IMR-90 (cell line): ENCODE data around the gene ZNF76. TPM values are rescaled to one million over a fixed set of nuclear protein-coding genes. Genes with fewer than 3 reads are reported as not detected.
A peak's percentile ranks its signal among the peaks of the same experiment; 100 is the strongest.

ENCODE experiments used
- ATAC-seq: fragments of 200-7000 bp; cut with Tn5 transposase; 2 replicates; pipeline ENCODE4 v1.9.1; 2020; ENCODE audit warnings: low read depth, mild to moderate bottlenecking, moderate library complexity
- BruUV-seq: library from RNA; stranded (reverse); fragments of 400-500 nt; replicated peaks from 2 replicates; lab custom pipeline; 2021; lab: Mats Ljungman, UMichigan
- CTCF ChIA-PET: fragments of 300-600 bp; formaldehyde crosslinking; extraction: SDS; loops from one replicate; lab custom pipeline; 2021; ENCODE audit warnings: antibody characterized with exemption; lab: Yijun Ruan, JAX
- POLR2A ChIA-PET: fragments of 300-600 bp; sonication (Branson Sonifier 250); formaldehyde crosslinking; loops from one replicate; lab custom pipeline; 2022; ENCODE audit warnings: antibody characterized with exemption; ENCODE audit not compliant: unreplicated experiment; lab: Charles Lee
- DNase-seq: peaks from one replicate; pipeline ENCODE4 v3.0.0; 2013
- H2AFZ ChIP-seq: replicated peaks from 2 replicates; pipeline ENCODE3; 2013; ENCODE audit warnings: low read length, mild to moderate bottlenecking; ENCODE audit not compliant: poor library complexity
- H2AK5ac ChIP-seq: 2 replicates; pipeline ENCODE4 v1.6.1; 2013; ENCODE audit warnings: low read depth, low read length, inconsistent platforms
- H2AK9ac ChIP-seq: replicated peaks from 2 replicates; pipeline ENCODE3; 2013; ENCODE audit warnings: mild to moderate bottlenecking, low read depth, low read length, moderate library complexity; ENCODE audit not compliant: poor library complexity
- H2BK120ac ChIP-seq: 2 replicates; pipeline ENCODE4 v1.6.1; 2013; ENCODE audit warnings: low read depth, low read length, inconsistent platforms
- H2BK15ac ChIP-seq: 3 replicates; pipeline ENCODE4 v1.6.1; 2013; ENCODE audit warnings: low read depth, low read length, inconsistent platforms
- H2BK20ac ChIP-seq: 2 replicates; pipeline ENCODE4 v1.6.1; 2013; ENCODE audit warnings: low read depth, mild to moderate bottlenecking, inconsistent platforms, low read length, moderate library complexity
- H2BK5ac ChIP-seq: 2 replicates; pipeline ENCODE4 v1.6.1; 2013; ENCODE audit warnings: mild to moderate bottlenecking, low read depth, low read length, inconsistent platforms; ENCODE audit not compliant: poor library complexity, severe bottlenecking
- H3K14ac ChIP-seq: replicated peaks from 2 replicates; pipeline ENCODE4 v1.6.1; 2013; ENCODE audit warnings: low read depth, low read length, inconsistent platforms
- H3K18ac ChIP-seq: 2 replicates; pipeline ENCODE4 v1.6.1; 2013; ENCODE audit warnings: low read depth, low read length, control low read depth
- H3K23ac ChIP-seq: 2 replicates; pipeline ENCODE4 v1.6.1; 2013; ENCODE audit warnings: low read depth, low read length, inconsistent platforms
- H3K27ac ChIP-seq: 2 replicates; pipeline ENCODE4 v1.5.1; 2013; ENCODE audit warnings: mild to moderate bottlenecking, control low read depth, low read length; ENCODE audit not compliant: insufficient read depth
- H3K27me3 ChIP-seq: 2 replicates; pipeline ENCODE4 v1.6.1; 2013; ENCODE audit warnings: low read length; ENCODE audit not compliant: control insufficient read depth, insufficient read depth
- H3K36me3 ChIP-seq: 2 replicates; pipeline ENCODE4 v1.6.1; 2013; ENCODE audit warnings: low read length, mixed read lengths; ENCODE audit not compliant: control insufficient read depth, insufficient read depth
- H3K4ac ChIP-seq: 2 replicates; pipeline ENCODE4 v1.6.1; 2013; ENCODE audit warnings: low read depth, low read length, inconsistent platforms
- H3K4me1 ChIP-seq: 2 replicates; pipeline ENCODE4 v1.6.1; 2013; ENCODE audit warnings: low read length, mixed read lengths; ENCODE audit not compliant: control insufficient read depth, insufficient read depth
- H3K4me2 ChIP-seq: 2 replicates; pipeline ENCODE4 v1.6.1; 2013; ENCODE audit warnings: low read depth, mild to moderate bottlenecking, control low read depth, low read length, moderate library complexity
- H3K4me3 ChIP-seq: 2 replicates; pipeline ENCODE4 v1.5.1; 2013; ENCODE audit warnings: low read depth, mild to moderate bottlenecking, control low read depth, low read length, moderate library complexity; ENCODE audit not compliant: insufficient read depth
- H3K56ac ChIP-seq: 2 replicates; pipeline ENCODE4 v1.6.1; 2013; ENCODE audit warnings: low read length, inconsistent platforms; ENCODE audit not compliant: insufficient read depth; ENCODE audit errors: extremely low read depth
- H3K79me1 ChIP-seq, 2 experiments: 2 replicates each; pipeline ENCODE4 v1.6.1; 2013; ENCODE audit warnings: low read length in 2 of 2, inconsistent platforms in 1 of 2, low read depth in 1 of 2
- H3K9ac ChIP-seq: 2 replicates; pipeline ENCODE4 v1.6.1; 2013; ENCODE audit warnings: low read depth, low read length, control low read depth
- H3K9me1 ChIP-seq: 2 replicates; pipeline ENCODE4 v1.6.1; 2013; ENCODE audit warnings: low read length, inconsistent platforms; ENCODE audit not compliant: insufficient read depth
- H3K9me3 ChIP-seq: 2 replicates; pipeline ENCODE4 v1.6.1; 2013; ENCODE audit warnings: low read length; ENCODE audit not compliant: control insufficient read depth, insufficient read depth
- H4K20me1 ChIP-seq: 2 replicates; pipeline ENCODE4 v1.6.1; 2013; ENCODE audit warnings: low read length, inconsistent platforms; ENCODE audit not compliant: insufficient read depth
- H4K5ac ChIP-seq: 2 replicates; pipeline ENCODE4 v1.6.1; 2013; ENCODE audit warnings: mild to moderate bottlenecking, low read depth, low read length, control low read depth
- H4K8ac ChIP-seq, 2 experiments: 2 replicates each; pipeline ENCODE4 v1.6.1; 2013; ENCODE audit warnings: low read depth in 2 of 2, low read length in 2 of 2, control low read depth in 1 of 2, inconsistent platforms in 1 of 2
- H4K91ac ChIP-seq: 2 replicates; pipeline ENCODE4 v1.6.1; 2013; ENCODE audit warnings: low read depth, low read length, inconsistent platforms; ENCODE audit not compliant: insufficient read depth
- CEBPB ChIP-seq: IDR thresholded peaks from 2 replicates; pipeline ENCODE4 v1.6.1; 2012; ENCODE audit warnings: low read depth, low read length, improper control_type of control experiment
- CHD1 ChIP-seq: IDR thresholded peaks from 2 replicates; pipeline ENCODE4 v1.6.1; 2012; ENCODE audit warnings: low read depth, low read length, improper control_type of control experiment
- ELK1 ChIP-seq: fragments of 150-350 bp; IDR thresholded peaks from 2 replicates; pipeline ENCODE4 v1.6.1; 2016; ENCODE audit warnings: low read depth, mild to moderate bottlenecking, low read length, moderate library complexity, borderline replicate concordance
- FOS ChIP-seq: fragments of 150-350 bp; IDR thresholded peaks from 2 replicates; pipeline ENCODE4 v1.6.1; 2016; ENCODE audit warnings: low read depth, low read length
- MAFK ChIP-seq: IDR thresholded peaks from 2 replicates; pipeline ENCODE4 v1.6.1; 2012; ENCODE audit warnings: low read depth, low read length, improper control_type of control experiment
- MXI1 ChIP-seq: IDR thresholded peaks from 2 replicates; pipeline ENCODE4 v1.6.1; 2012; ENCODE audit warnings: low read depth, mild to moderate bottlenecking, low read length, moderate library complexity, borderline replicate concordance
- NFE2L2 ChIP-seq: fragments of 150-350 bp; IDR thresholded peaks from 2 replicates; pipeline ENCODE4 v1.6.1; 2016; ENCODE audit warnings: low read depth, mild to moderate bottlenecking, low read length
- POLR2A ChIP-seq: IDR thresholded peaks from 2 replicates; pipeline ENCODE4 v1.6.1; 2012; ENCODE audit warnings: mild to moderate bottlenecking, low read depth, low read length
- RAD21 ChIP-seq: IDR thresholded peaks from 2 replicates; pipeline ENCODE4 v1.6.1; 2012; ENCODE audit warnings: low read length, improper control_type of control experiment
- RCOR1 ChIP-seq: IDR thresholded peaks from 2 replicates; pipeline ENCODE4 v1.6.1; 2012; ENCODE audit warnings: mild to moderate bottlenecking, low read length, improper control_type of control experiment; ENCODE audit not compliant: insufficient replicate concordance
- RFX5 ChIP-seq: IDR thresholded peaks from 2 replicates; pipeline ENCODE4 v1.8.0; 2012; ENCODE audit warnings: low read depth, mild to moderate bottlenecking, low read length, moderate library complexity
- USF2 ChIP-seq: fragments of 150-350 bp; IDR thresholded peaks from 2 replicates; pipeline ENCODE4 v1.6.1; 2017; ENCODE audit warnings: mild to moderate bottlenecking, antibody characterized with exemption, low read length, low read depth
- WGBS, 2 experiments: methylation state at CpG; one replicate each; pipeline versions ENCODE4 v1.1.5 to v1.1.7; 2013; ENCODE audit warnings: missing lambda C conversion rate in 2 of 2; ENCODE audit not compliant: insufficient read length in 1 of 2; ENCODE audit errors: extremely low coverage in 2 of 2; 5-methylcytosine and 5-hydroxymethylcytosine counted together
- dilution Hi-C: fragments of 300-500 bp; cut with HindIII; formaldehyde crosslinking; loops from one replicate; pipeline ENCODE4 v1.14.3; 2018; ENCODE audit warnings: low sequenced_read_pairs; ENCODE audit not compliant: unreplicated experiment
- in situ Hi-C: fragments of 300-500 bp; cut with MboI; formaldehyde crosslinking; loops from 3 replicates; pipeline ENCODE4 v1.14.3; 2019; ENCODE audit warnings: low sequenced_read_pairs, inconsistent platforms, mixed read lengths
- intact Hi-C: fragments of 100-400 bp; cut with micrococcal nuclease; formaldehyde crosslinking; loops from 2 replicates; pipeline ENCODE4 v1.10.0; 2022
- polyA plus RNA-seq, 3 experiments: library from polyadenylated mRNA; depleted of rRNA; stranded (reverse); fragments of >200 nt; gene quantifications; 2 replicates each; pipeline ENCODE4 v1.2.3, GENCODE V29; 2012; ENCODE audit warnings: low replicate concordance in 1 of 3
- total RNA-seq: library from RNA; depleted of rRNA; stranded (reverse); fragments of >200 nt; gene quantifications from 2 replicates; pipeline ENCODE4 v1.2.3, GENCODE V29; 2012

The ZNF76 gene
- total and polyA plus RNA-seq, 2 of the 4 experiments (the other 2 are of a cell fraction), result 19.9 to 21.1 TPM

GRCh38 chr6:35288834-35289233 is 29.3 kb downstream of the ZNF76 start:
- no peak overlapping the region for H4K91ac ChIP-seq
- H3K9me3 ChIP-seq, result no peaks in the 10 kb centered on the region
- ChIA-PET CTCF (interaction anchor here (1.4 kb wide), 1 partner anchor 48 kb away, joined by 3 read pairs; no protein-coding TSS in a partner anchor), POLR2A (no interaction called here)
- no peak overlapping the region for H3K4me2 ChIP-seq
- H3K56ac ChIP-seq, result no peak overlapping the region
- DNase-seq (no peak), ATAC-seq (no peak)
- dilution Hi-C loops (no loop called here), intact Hi-C loops (loop anchor here (1.0 kb wide), 1 partner anchor 30 kb away; the partner anchor contains the start of gene ZNF76), in situ Hi-C loops (no loop called here)
- H2BK15ac ChIP-seq, result no peak overlapping the region
- H3K14ac ChIP-seq, result no peak overlapping the region
- H3K23ac ChIP-seq, result no peak overlapping the region
- no peak overlapping the region for H3K9ac ChIP-seq
- H2BK120ac ChIP-seq, result no peak overlapping the region
- H4K8ac ChIP-seq, result no peak overlapping the region
- no peak overlapping the region for H2BK5ac ChIP-seq
- H2AK9ac ChIP-seq, result no peak overlapping the region
- BruUV-seq, result TSS peak; percentile 34
- H2BK20ac ChIP-seq, result no peak overlapping the region
- H3K27ac ChIP-seq, result no peak overlapping the region
- no peak overlapping the region for H2AK5ac ChIP-seq
- H3K18ac ChIP-seq, result no peak overlapping the region
- no peak overlapping the region for H2AFZ ChIP-seq
- H4K5ac ChIP-seq, result no peak overlapping the region
- H3K36me3 ChIP-seq, result peaks cover 55% of the 10 kb centered on the region
- peaks cover 17% of the 10 kb centered on the region for H3K9me1 ChIP-seq
- peaks cover 12% of the 10 kb centered on the region for H4K20me1 ChIP-seq
- TF ChIP-seq RFX5, result no peak
- no peak for TF ChIP-seq RCOR1
- no peak for TF ChIP-seq NFE2L2
- TF ChIP-seq MAFK, result no peak
- no peak for TF ChIP-seq ELK1
- no peak for TF ChIP-seq CEBPB
- no peak for TF ChIP-seq POLR2A
- TF ChIP-seq RAD21, result no peak
- TF ChIP-seq USF2, result no peak
- TF ChIP-seq MXI1, result no peak
- no peak for TF ChIP-seq CHD1
- TF ChIP-seq FOS, result no peak
- no CpG with 5 or more reads among the region's 4 CpGs for WGBS, 2 experiments
- H3K27me3 ChIP-seq, result no peaks in the 10 kb centered on the region
- H3K4me1 ChIP-seq, result peaks cover 16% of the 10 kb centered on the region
- no peak overlapping the region for H3K4ac ChIP-seq
- H3K79me1 ChIP-seq, result no peaks in the 10 kb centered on the region
- H3K4me3 ChIP-seq, result no peak overlapping the region
